Measurements from ENCODE around the gene PSMC6. TPM values are rescaled to one million over a fixed set of nuclear protein-coding genes. Genes with fewer than 3 reads are reported as not detected.

PSMC6 gene
- total RNA-seq (80.9 and 85.0 TPM in 2 replicates), polyA plus RNA-seq (90.4 and 95.2 TPM in 2 replicates), polyA minus RNA-seq (ENCODE audit: low replicate concordance) (3.0 and 18.0 TPM in 2 replicates)
- 65.5 and 71.5 TPM in 2 replicates for polyA plus RNA-seq (2012)

- H3K4me1 ChIP-seq (ENCODE audit: control insufficient read depth, extremely low read depth, insufficient read depth, low read length): peaks cover 6% of the 10 kb centered on the region
- peak within 1 kb of the TSS; percentile 92 for H3K27ac ChIP-seq (ENCODE audit: insufficient read depth, low read length)
- H3K4me2 ChIP-seq (ENCODE audit: extremely low read depth, insufficient read depth, low read length): peak within 1 kb of the TSS; percentile 94
- H3K79me2 ChIP-seq (ENCODE audit: control insufficient read depth, insufficient read depth, low read length): peaks cover 23% of the 10 kb centered on the region
- H4K20me1 ChIP-seq (ENCODE audit: control insufficient read depth, extremely low read depth, insufficient read depth, low read length): no peaks in the 10 kb centered on the region
- peak within 1 kb of the TSS; percentile 79 for H3K9ac ChIP-seq (ENCODE audit: insufficient read depth, low read length)
- no peak for TF ChIP-seq EZH2 (IDR thresholded peaks at IDR 0.05; ENCODE audit: low read length, missing control alignments)
- TF ChIP-seq, protein P1, sequence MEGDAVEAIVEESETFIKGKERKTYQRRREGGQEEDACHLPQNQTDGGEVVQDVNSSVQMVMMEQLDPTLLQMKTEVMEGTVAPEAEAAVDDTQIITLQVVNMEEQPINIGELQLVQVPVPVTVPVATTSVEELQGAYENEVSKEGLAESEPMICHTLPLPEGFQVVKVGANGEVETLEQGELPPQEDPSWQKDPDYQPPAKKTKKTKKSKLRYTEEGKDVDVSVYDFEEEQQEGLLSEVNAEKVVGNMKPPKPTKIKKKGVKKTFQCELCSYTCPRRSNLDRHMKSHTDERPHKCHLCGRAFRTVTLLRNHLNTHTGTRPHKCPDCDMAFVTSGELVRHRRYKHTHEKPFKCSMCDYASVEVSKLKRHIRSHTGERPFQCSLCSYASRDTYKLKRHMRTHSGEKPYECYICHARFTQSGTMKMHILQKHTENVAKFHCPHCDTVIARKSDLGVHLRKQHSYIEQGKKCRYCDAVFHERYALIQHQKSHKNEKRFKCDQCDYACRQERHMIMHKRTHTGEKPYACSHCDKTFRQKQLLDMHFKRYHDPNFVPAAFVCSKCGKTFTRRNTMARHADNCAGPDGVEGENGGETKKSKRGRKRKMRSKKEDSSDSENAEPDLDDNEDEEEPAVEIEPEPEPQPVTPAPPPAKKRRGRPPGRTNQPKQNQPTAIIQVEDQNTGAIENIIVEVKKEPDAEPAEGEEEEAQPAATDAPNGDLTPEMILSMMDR (conservative IDR thresholded peaks at IDR 0.05 in 1 of 2, IDR thresholded peaks at IDR 0.05 in 1 of 2; ENCODE audit: low read depth in 1 of 2, low read length in 2 of 2): no peak
- peak; percentile 85 to 86 for DNase-seq (ENCODE audit: low read depth in 2 of 2)
- peak within 1 kb of the TSS; percentile 82 to 99 (median 92) for H3K4me3 ChIP-seq (replicated peaks in 1 of 4; ENCODE audit: control extremely low read depth in 1 of 4, insufficient read depth in 1 of 4, low read depth in 3 of 4, low read length in 4 of 4)
- no peaks in the 10 kb centered on the region for H3K27me3 ChIP-seq (ENCODE audit: control insufficient read depth, insufficient read depth, low read length)
- H3K9me3 ChIP-seq (ENCODE audit: control insufficient read depth, insufficient read depth, low read depth, low read length): no peaks in the 10 kb centered on the region
- peaks cover 3% of the 10 kb centered on the region for H3K36me3 ChIP-seq (ENCODE audit: control insufficient read depth, insufficient read depth, low read length)
- H2AFZ ChIP-seq (ENCODE audit: low read length): peak within 1 kb of the TSS; percentile 97
Measured at GRCh38 chr14:52706724-52707706, at the start of gene PSMC6. Gene PSMC6 (plus strand): TSS chr14:52707200. CDS start chr14:52707220, 20 bp downstream.

GRCh38 chr14:52660325-52660724 lies 46.7 kb upstream of the PSMC6 start:
- DNase-seq (ENCODE audit: low read depth in 2 of 2): no peak
- Histone ChIP-seq H3K27ac (ENCODE audit: insufficient read depth, low read length) (no peak overlapping the region), H3K27me3 (ENCODE audit: control insufficient read depth, insufficient read depth, low read length) (no peaks in the 10 kb centered on the region), H3K4me3 (replicated peaks in 1 of 4; ENCODE audit: control extremely low read depth in 1 of 4, insufficient read depth in 1 of 4, low read depth in 3 of 4, low read length in 4 of 4) (no peak overlapping the region), H3K4me1 (ENCODE audit: control insufficient read depth, extremely low read depth, insufficient read depth, low read length) (no peaks in the 10 kb centered on the region), H3K36me3 (ENCODE audit: control insufficient read depth, insufficient read depth, low read length) (no peaks in the 10 kb centered on the region), H4K20me1 (ENCODE audit: control insufficient read depth, extremely low read depth, insufficient read depth, low read length) (no peaks in the 10 kb centered on the region), H3K9me3 (ENCODE audit: control insufficient read depth, insufficient read depth, low read depth, low read length) (no peaks in the 10 kb centered on the region), H2AFZ (ENCODE audit: low read length) (no peak overlapping the region), H3K4me2 (ENCODE audit: extremely low read depth, insufficient read depth, low read length) (no peak overlapping the region), H3K79me2 (ENCODE audit: control insufficient read depth, insufficient read depth, low read length) (no peaks in the 10 kb centered on the region), H3K9ac (ENCODE audit: insufficient read depth, low read length) (no peak overlapping the region)
- TF ChIP-seq, protein P1 (conservative IDR thresholded peaks at IDR 0.05 in 1 of 2, IDR thresholded peaks at IDR 0.05 in 1 of 2; ENCODE audit: low read depth in 1 of 2, low read length in 2 of 2): no peak
- TF ChIP-seq EZH2 (IDR thresholded peaks at IDR 0.05; ENCODE audit: low read length, missing control alignments): no peak

DNA sequence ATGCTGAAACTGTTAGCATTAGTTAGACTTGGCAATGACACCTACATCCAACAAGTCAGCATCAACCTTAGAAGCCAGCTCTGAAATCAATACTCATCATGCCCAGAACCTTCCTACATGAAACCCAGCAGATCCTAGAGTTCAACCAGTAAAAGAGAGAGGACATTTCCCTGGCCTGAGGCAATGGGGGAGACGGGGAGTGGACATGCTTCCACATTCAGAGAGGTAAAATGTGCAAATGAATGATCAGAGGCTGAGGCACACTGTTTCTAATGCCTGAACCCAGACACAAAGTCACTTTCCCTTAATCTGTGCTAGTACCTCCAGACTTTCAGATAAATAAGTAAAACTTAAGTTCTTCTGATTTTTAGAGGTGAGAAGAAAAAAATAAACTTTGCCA lies 46.2 kb upstream of the PSMC6 start:
- Histone ChIP-seq H3K27me3 (ENCODE audit: control insufficient read depth, insufficient read depth, low read length) (no peaks in the 10 kb centered on the region), H3K36me3 (ENCODE audit: control insufficient read depth, insufficient read depth, low read length) (no peaks in the 10 kb centered on the region), H3K9ac (ENCODE audit: insufficient read depth, low read length) (no peak overlapping the region), H3K9me3 (ENCODE audit: control insufficient read depth, insufficient read depth, low read depth, low read length) (no peaks in the 10 kb centered on the region), H3K79me2 (ENCODE audit: control insufficient read depth, insufficient read depth, low read length) (no peaks in the 10 kb centered on the region), H4K20me1 (ENCODE audit: control insufficient read depth, extremely low read depth, insufficient read depth, low read length) (no peaks in the 10 kb centered on the region), H3K4me3 (replicated peaks in 1 of 4; ENCODE audit: control extremely low read depth in 1 of 4, insufficient read depth in 1 of 4, low read depth in 3 of 4, low read length in 4 of 4) (no peak overlapping the region), H3K27ac (ENCODE audit: insufficient read depth, low read length) (no peak overlapping the region), H3K4me2 (ENCODE audit: extremely low read depth, insufficient read depth, low read length) (no peak overlapping the region), H3K4me1 (ENCODE audit: control insufficient read depth, extremely low read depth, insufficient read depth, low read length) (no peaks in the 10 kb centered on the region), H2AFZ (ENCODE audit: low read length) (no peak overlapping the region)
- TF ChIP-seq, protein P1 (conservative IDR thresholded peaks at IDR 0.05 in 1 of 2, IDR thresholded peaks at IDR 0.05 in 1 of 2; ENCODE audit: low read depth in 1 of 2, low read length in 2 of 2): no peak
- TF ChIP-seq EZH2 (IDR thresholded peaks at IDR 0.05; ENCODE audit: low read length, missing control alignments): no peak
- no peak for DNase-seq (ENCODE audit: low read depth in 2 of 2)

All from fibroblast of lung (primary cell).